ENCODE data around the gene MAPRE2.
"Not testable (repeated sequence)": the region's sequence is repeated elsewhere in the genome, so short reads cannot be mapped to it uniquely, and the experiment has no call there.

Gene MAPRE2

GRCh38 chr18:35157181-35157580 is 116.0 kb downstream of the MAPRE2 start:
- DNase-seq: no peak

- no peak for DNase-seq
Observed at GRCh38 chr18:35158728-35159450, 117.7 kb downstream of the MAPRE2 start.

GRCh38 chr18:35159782-35160181 is 118.6 kb downstream of the MAPRE2 start:
- no peak for DNase-seq

GRCh38 chr18:35161485-35161884 is 120.3 kb downstream of the MAPRE2 start:
- DNase-seq: no peak

GRCh38 chr18:35161934-35162333 is 120.7 kb downstream of the MAPRE2 start:
- DNase-seq: no peak

- DNase-seq: no peak
Observed at GRCh38 chr18:35163014-35163539, 121.9 kb downstream of the MAPRE2 start.

GRCh38 chr18:35163721-35164120 is 122.5 kb downstream of the MAPRE2 start:
- DNase-seq: no peak

- no peak for DNase-seq
Observed at GRCh38 chr18:35164133-35164532, 122.9 kb downstream of the MAPRE2 start.

- DNase-seq: no peak
Observed at GRCh38 chr18:35167332-35167731, 126.1 kb downstream of the MAPRE2 start.

- DNase-seq: no peak
Observed at GRCh38 chr18:35167857-35168256, 126.6 kb downstream of the MAPRE2 start.

GRCh38 chr18:35170323-35170722 is 129.1 kb downstream of the MAPRE2 start:
- DNase-seq: not testable (repeated sequence)

- no peak for DNase-seq
Observed at GRCh38 chr18:35171315-35171987, 130.2 kb downstream of the MAPRE2 start.

- no peak for DNase-seq
Observed at GRCh38 chr18:35172009-35172408, 130.8 kb downstream of the MAPRE2 start.

- no peak for DNase-seq
Observed at GRCh38 chr18:35172451-35173035, 131.3 kb downstream of the MAPRE2 start.

- no peak for DNase-seq
Observed at GRCh38 chr18:35174093-35174731, 133.0 kb downstream of the MAPRE2 start.

- no peak for DNase-seq
Observed at GRCh38 chr18:35174745-35175144, 133.5 kb downstream of the MAPRE2 start.

- DNase-seq: no peak
Observed at GRCh38 chr18:35176925-35177324, 135.7 kb downstream of the MAPRE2 start.

- DNase-seq: no peak
Observed at GRCh38 chr18:35178260-35178659, 137.0 kb downstream of the MAPRE2 start.

- DNase-seq: no peak
Observed at GRCh38 chr18:35179906-35180305, 138.7 kb downstream of the MAPRE2 start.

GRCh38 chr18:35180455-35180854 is 139.2 kb downstream of the MAPRE2 start:
- no peak for DNase-seq

- no peak for DNase-seq
Observed at GRCh38 chr18:35182151-35182550, 140.9 kb downstream of the MAPRE2 start.

- no peak for DNase-seq
Observed at GRCh38 chr18:35183886-35184285, 142.7 kb downstream of the MAPRE2 start.

- DNase-seq: no peak
Observed at GRCh38 chr18:35185771-35186170, 144.6 kb downstream of the MAPRE2 start.
